H1 (cell line): Measurements from ENCODE around the gene SYTL2. TPM values are rescaled to one million over a fixed set of nuclear protein-coding genes. Genes with fewer than 3 reads are reported as not detected.
A peak's percentile ranks its signal among the peaks of the same experiment; 100 is the strongest.

ENCODE experiments used
- BRCA1 ChIP-seq: IDR thresholded peaks from 2 replicates; pipeline ENCODE4 v1.6.1; 2012; ENCODE audit warnings: low read depth, low read length, improper control_type of control experiment
- CHD2 ChIP-seq: IDR thresholded peaks from 2 replicates; pipeline ENCODE4 v1.6.1; 2012; ENCODE audit warnings: low read length, improper control_type of control experiment
- CTBP2 ChIP-seq: IDR thresholded peaks from 2 replicates; pipeline ENCODE4 v1.7.0; 2011; ENCODE audit warnings: borderline replicate concordance, mild to moderate bottlenecking, moderate library complexity, mixed read lengths, low read length; ENCODE audit not compliant: insufficient read depth, insufficient read length
- EZH2 ChIP-seq: fragments of 200-600 bp; sonication (generic); IDR thresholded peaks from 2 replicates; pipeline ENCODE4 v1.7.1; 2012; ENCODE audit warnings: low read depth, mild to moderate bottlenecking, moderate library complexity, low read length, inconsistent platforms; ENCODE audit not compliant: severe bottlenecking
- FOSL1 ChIP-seq: IDR thresholded peaks from 2 replicates; pipeline ENCODE4 v1.6.1; 2011; ENCODE audit warnings: mild to moderate bottlenecking, low read depth, low read length, moderate library complexity; ENCODE audit not compliant: insufficient read depth
- HDAC6 ChIP-seq: IDR thresholded peaks from one replicate; pipeline ENCODE4 v1.7.1; 2012; ENCODE audit warnings: low read depth, mild to moderate bottlenecking, inconsistent platforms, low read length, moderate library complexity
- KDM4A ChIP-seq: IDR thresholded peaks from one replicate; pipeline ENCODE4 v1.7.1; 2012; ENCODE audit warnings: low read depth, mild to moderate bottlenecking, moderate library complexity, low read length, inconsistent platforms; ENCODE audit not compliant: severe bottlenecking
- KDM5A ChIP-seq: fragments of 200-600 bp; IDR thresholded peaks from 2 replicates; pipeline ENCODE4 v1.7.1; 2012; ENCODE audit warnings: mild to moderate bottlenecking, low read length, inconsistent platforms, mixed read lengths
- MAFK ChIP-seq: IDR thresholded peaks from 2 replicates; pipeline ENCODE4 v1.6.1; 2012; ENCODE audit warnings: low read depth, mild to moderate bottlenecking, improper control_type of control experiment, low read length
- NRF1 ChIP-seq: IDR thresholded peaks from 2 replicates; pipeline ENCODE4 v1.6.1; 2011; ENCODE audit warnings: mild to moderate bottlenecking, low read depth, low read length, improper control_type of control experiment
- RAD21 ChIP-seq, 2 experiments: IDR thresholded peaks in 1 of 2; conservative IDR thresholded peaks in 1 of 2; 2 replicates each; pipeline ENCODE4 v1.6.1; 2011; ENCODE audit warnings: low read depth in 2 of 2, low read length in 2 of 2, improper control_type of control experiment in 1 of 2, inconsistent platforms in 1 of 2, mild to moderate bottlenecking in 1 of 2, moderate library complexity in 1 of 2
- RBBP5 ChIP-seq: IDR thresholded peaks from 2 replicates; pipeline ENCODE4 v1.7.1; 2012; ENCODE audit warnings: low read depth, mild to moderate bottlenecking, inconsistent platforms, low read length, moderate library complexity, borderline replicate concordance
- RXRA ChIP-seq: IDR thresholded peaks from 2 replicates; pipeline ENCODE4 v1.6.1; 2011; ENCODE audit warnings: low read depth, mild to moderate bottlenecking, low read length, moderate library complexity; ENCODE audit not compliant: insufficient read depth
- SIN3A ChIP-seq, 2 experiments: IDR thresholded peaks in 1 of 2; conservative IDR thresholded peaks in 1 of 2; 2 replicates each; pipeline ENCODE4 v1.6.1; 2011 to 2012; ENCODE audit warnings: low read length in 2 of 2, improper control_type of control experiment in 1 of 2, low read depth in 1 of 2, mild to moderate bottlenecking in 1 of 2
- SIRT6 ChIP-seq: IDR thresholded peaks from one replicate; pipeline ENCODE4 v1.7.1; 2012; ENCODE audit warnings: low read length, inconsistent platforms
- SP2 ChIP-seq: IDR thresholded peaks from 2 replicates; pipeline ENCODE4 v1.6.1; 2012; ENCODE audit warnings: mild to moderate bottlenecking, low read length, inconsistent platforms
- SP4 ChIP-seq: IDR thresholded peaks from 2 replicates; pipeline ENCODE4 v1.6.1; 2012; ENCODE audit warnings: low read length, inconsistent platforms
- TAF1 ChIP-seq: IDR thresholded peaks from 2 replicates; pipeline ENCODE4 v1.6.1; 2011; ENCODE audit warnings: mild to moderate bottlenecking, low read depth, low read length
- polyA plus RNA-seq, 7 experiments: library from polyadenylated mRNA; depleted of rRNA in 3 of 7; stranded (reverse) in 5 of 7; unstranded in 2 of 7; fragments of >200 nt in 5 of 7; fragments of 200-250 nt in 2 of 7; gene quantifications; 1 replicate in 5 of 7; 2 replicates in 1 of 7; 4 replicates in 1 of 7; pipeline versions ENCODE4 v1.2.1 to v1.2.3, GENCODE V29; 2011 to 2013; ENCODE audit warnings: missing spikeins in 2 of 7, mixed read lengths in 2 of 7
- total RNA-seq: library from RNA; stranded (reverse); fragmentation: NEBNext Ultra II Directional; extraction: Animal tissue kit (Norgen Biotek cat#: 25700); gene quantifications from 2 replicates; pipeline ENCODE4 v1.2.1, GENCODE V29; 2021
- TF ChIP-seq, protein P1 (sequence below): IDR thresholded peaks from 2 replicates; pipeline ENCODE4 v1.6.1; 2012; ENCODE audit warnings: inconsistent platforms
- TF ChIP-seq, protein P2 (sequence below): IDR thresholded peaks from 2 replicates; pipeline ENCODE4 v1.6.1; 2012; ENCODE audit warnings: low read length, inconsistent platforms
- TF ChIP-seq, protein P3 (sequence below): IDR thresholded peaks from 2 replicates; pipeline ENCODE4 v1.6.1; 2011; ENCODE audit warnings: low read length, improper control_type of control experiment

The SYTL2 gene
- total and polyA plus RNA-seq, 2 of the 8 experiments (the other 6 are each of a cell fraction or from before 2014, with no cell fraction given) = 1.3 to 9.1 TPM

DNA sequence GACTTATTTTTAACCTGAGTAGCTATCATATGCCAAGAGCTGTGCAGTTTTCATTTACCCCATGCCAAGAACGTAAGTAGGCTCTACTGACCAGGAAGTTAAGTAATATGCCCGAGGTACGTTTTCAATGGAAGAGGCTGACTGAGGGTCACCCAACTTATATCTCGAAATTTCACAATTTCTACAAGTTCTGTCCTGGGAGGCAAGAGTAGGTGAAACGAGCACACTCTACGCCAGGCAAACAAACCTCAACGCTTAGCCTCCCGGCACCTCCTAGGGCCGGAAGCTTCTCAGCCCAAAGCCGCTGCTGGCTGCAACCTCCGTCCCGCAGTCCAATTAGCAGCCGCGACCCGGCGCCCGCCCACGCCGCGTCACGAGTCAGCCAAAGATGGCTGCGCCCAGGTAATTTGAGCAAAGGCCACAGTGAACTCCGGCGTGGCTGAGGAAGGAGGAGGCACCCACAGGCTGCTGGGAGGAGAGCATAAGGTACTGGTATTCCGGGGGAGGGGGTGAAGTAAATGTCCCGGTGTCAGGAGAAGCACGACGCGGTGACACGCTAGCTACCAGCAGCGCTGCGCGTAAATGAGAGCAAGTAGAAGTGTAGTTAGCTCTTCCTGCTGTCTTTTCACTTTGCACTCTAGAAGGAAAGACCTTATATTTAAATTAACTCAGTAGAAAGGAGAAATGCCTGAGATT lies 163.2 kb downstream of the SYTL2 start, which contains the start of gene TMEM126A (continued):
- TF ChIP-seq, protein P1, sequence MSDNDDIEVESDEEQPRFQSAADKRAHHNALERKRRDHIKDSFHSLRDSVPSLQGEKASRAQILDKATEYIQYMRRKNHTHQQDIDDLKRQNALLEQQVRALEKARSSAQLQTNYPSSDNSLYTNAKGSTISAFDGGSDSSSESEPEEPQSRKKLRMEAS = peak; percentile 36; the same call in 1 of the 2 replicates
- peak; percentile 92 for TF ChIP-seq KDM5A
- no peak for TF ChIP-seq MAFK
- no peak for TF ChIP-seq RXRA
- TF ChIP-seq SP4 = no peak
- TF ChIP-seq CHD2 = no peak
- TF ChIP-seq RAD21 (IDR thresholded peaks at IDR 0.05 in 1 of 2, conservative IDR thresholded peaks at IDR 0.05 in 1 of 2; ENCODE audit: low read depth in 2 of 2, low read length in 2 of 2) = peak; percentile 1 to 7; a peak in 1 of 4 replicates
- peak; percentile 94 for TF ChIP-seq TAF1
- TF ChIP-seq RBBP5 = peak; percentile 75; the same call in 1 of the 2 replicates
- TF ChIP-seq CTBP2 = no peak
- TF ChIP-seq EZH2 = no peak
- TF ChIP-seq SIN3A (conservative IDR thresholded peaks at IDR 0.05 in 1 of 2, IDR thresholded peaks at IDR 0.05 in 1 of 2; ENCODE audit: low read depth in 1 of 2, low read length in 2 of 2) = peak in 1 of 2 experiments; percentile 53; a peak in 1 of 4 replicates
- no peak for TF ChIP-seq HDAC6
- no peak for TF ChIP-seq KDM4A
- TF ChIP-seq, protein P2, sequence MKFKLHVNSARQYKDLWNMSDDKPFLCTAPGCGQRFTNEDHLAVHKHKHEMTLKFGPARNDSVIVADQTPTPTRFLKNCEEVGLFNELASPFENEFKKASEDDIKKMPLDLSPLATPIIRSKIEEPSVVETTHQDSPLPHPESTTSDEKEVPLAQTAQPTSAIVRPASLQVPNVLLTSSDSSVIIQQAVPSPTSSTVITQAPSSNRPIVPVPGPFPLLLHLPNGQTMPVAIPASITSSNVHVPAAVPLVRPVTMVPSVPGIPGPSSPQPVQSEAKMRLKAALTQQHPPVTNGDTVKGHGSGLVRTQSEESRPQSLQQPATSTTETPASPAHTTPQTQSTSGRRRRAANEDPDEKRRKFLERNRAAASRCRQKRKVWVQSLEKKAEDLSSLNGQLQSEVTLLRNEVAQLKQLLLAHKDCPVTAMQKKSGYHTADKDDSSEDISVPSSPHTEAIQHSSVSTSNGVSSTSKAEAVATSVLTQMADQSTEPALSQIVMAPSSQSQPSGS = peak; percentile 19; the same call in 1 of the 2 replicates
- TF ChIP-seq BRCA1 = no peak
- TF ChIP-seq SP2 = no peak
- no peak for TF ChIP-seq NRF1
- TF ChIP-seq SIRT6 = no peak
- TF ChIP-seq, protein P3, sequence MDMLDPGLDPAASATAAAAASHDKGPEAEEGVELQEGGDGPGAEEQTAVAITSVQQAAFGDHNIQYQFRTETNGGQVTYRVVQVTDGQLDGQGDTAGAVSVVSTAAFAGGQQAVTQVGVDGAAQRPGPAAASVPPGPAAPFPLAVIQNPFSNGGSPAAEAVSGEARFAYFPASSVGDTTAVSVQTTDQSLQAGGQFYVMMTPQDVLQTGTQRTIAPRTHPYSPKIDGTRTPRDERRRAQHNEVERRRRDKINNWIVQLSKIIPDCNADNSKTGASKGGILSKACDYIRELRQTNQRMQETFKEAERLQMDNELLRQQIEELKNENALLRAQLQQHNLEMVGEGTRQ = no peak; the same call in 1 of the 2 replicates
- no peak for TF ChIP-seq FOSL1
